Measurements from ENCODE around the gene UGCG. TPM values are rescaled to one million over a fixed set of nuclear protein-coding genes. Genes with fewer than 3 reads are reported as not detected.

UGCG gene
- total and polyA plus RNA-seq, 2 of the 4 experiments (the other 2 are of a cell fraction) = 84.2 to 104 TPM

- Histone ChIP-seq H3K4me2 (ENCODE audit: low read depth, low read length) (peak overlapping the region; percentile 70), H3K27ac (ENCODE audit: insufficient read depth, low read length) (peak overlapping the region; percentile 96), H2BK20ac (ENCODE audit: low read depth, low read length) (peak overlapping the region; percentile 98), H4K8ac (ENCODE audit: low read depth in 2 of 2, low read length in 2 of 2) (peak overlapping the region; percentile 37 to 92), H2AK9ac (replicated peaks; ENCODE audit: low read depth, low read length, poor library complexity) (peak overlapping the region; percentile 5), H3K79me1 (ENCODE audit: low read depth in 1 of 2, low read length in 2 of 2) (peaks cover 0 to 10% of the 10 kb centered on the region in 2 experiments; a peak in 2 of 4 replicates), H3K4me3 (ENCODE audit: insufficient read depth, low read depth, low read length) (peak overlapping the region; percentile 42), H4K20me1 (ENCODE audit: insufficient read depth, low read length) (no peaks in the 10 kb centered on the region), H3K36me3 (ENCODE audit: control insufficient read depth, insufficient read depth, low read length) (no peaks in the 10 kb centered on the region), H2AFZ (replicated peaks; ENCODE audit: low read length, poor library complexity) (peak overlapping the region; percentile 85), H3K18ac (ENCODE audit: low read depth, low read length) (peak overlapping the region; percentile 84), H4K91ac (ENCODE audit: insufficient read depth, low read depth, low read length) (peak overlapping the region; percentile 92), H2AK5ac (ENCODE audit: low read depth, low read length) (peak overlapping the region; percentile 39), H2BK120ac (ENCODE audit: low read depth, low read length) (peak overlapping the region; percentile 96), H2BK5ac (ENCODE audit: low read depth, low read length, poor library complexity, severe bottlenecking) (peak overlapping the region; percentile 100), H2BK15ac (ENCODE audit: low read depth, low read length) (peak overlapping the region; percentile 90), H4K5ac (ENCODE audit: low read depth, low read length) (peak overlapping the region; percentile 68), H3K56ac (ENCODE audit: extremely low read depth, insufficient read depth, low read length) (peak overlapping the region; percentile 91), H3K27me3 (ENCODE audit: control insufficient read depth, insufficient read depth, low read length) (no peaks in the 10 kb centered on the region), H3K23ac (ENCODE audit: low read depth, low read length) (peak overlapping the region; percentile 96), H3K9me3 (ENCODE audit: control insufficient read depth, insufficient read depth, low read length) (no peaks in the 10 kb centered on the region), H3K9ac (ENCODE audit: low read depth, low read length) (peak overlapping the region; percentile 77), H3K9me1 (ENCODE audit: insufficient read depth, low read length) (peaks cover 12% of the 10 kb centered on the region), H3K4me1 (ENCODE audit: control insufficient read depth, insufficient read depth, low read length) (peaks cover 23% of the 10 kb centered on the region), H3K4ac (ENCODE audit: low read depth, low read length) (peak overlapping the region; percentile 96), H3K14ac (replicated peaks; ENCODE audit: low read depth, low read length) (peak overlapping the region; percentile 91)
- no CpG with 5 or more reads among the region's 3 CpGs for WGBS, 2 experiments (ENCODE audit: extremely low coverage in 2 of 2, insufficient read length in 1 of 2)
- POLR2A ChIA-PET (ENCODE audit: unreplicated experiment) = interaction anchor here (0.6 kb wide), 1 partner anchor 54 kb away, joined by 6 read pairs; no protein-coding TSS in a partner anchor
- BruUV-seq (replicated peaks) = TSS peak; percentile 95
- dilution Hi-C loops (cut with HindIII; ENCODE audit: low sequenced_read_pairs, unreplicated experiment) = no loop called here
- intact Hi-C loops (cut with micrococcal nuclease) = loop anchor here (5.0 kb wide), 1 partner anchor 74 kb away; no protein-coding TSS in a partner anchor
- in situ Hi-C loops (cut with MboI; ENCODE audit: low sequenced_read_pairs) = no loop called here
- DNase-seq (peak; percentile 99), ATAC-seq (ENCODE audit: low read depth) (peak; percentile 86)
- CTCF ChIA-PET = no interaction called here
- TF ChIP-seq MAFK (IDR thresholded peaks at IDR 0.05; ENCODE audit: low read depth, low read length) = peak; percentile 80
- no peak for TF ChIP-seq RFX5 (IDR thresholded peaks at IDR 0.05; ENCODE audit: low read depth, low read length)
- no peak for TF ChIP-seq RCOR1 (IDR thresholded peaks at IDR 0.05; ENCODE audit: insufficient replicate concordance, low read length)
- no peak for TF ChIP-seq USF2 (IDR thresholded peaks at IDR 0.05; ENCODE audit: low read depth, low read length)
- TF ChIP-seq FOS (IDR thresholded peaks at IDR 0.05; ENCODE audit: low read depth, low read length) = peak; percentile 76
- TF ChIP-seq POLR2A (IDR thresholded peaks at IDR 0.05; ENCODE audit: low read depth, low read length) = peak; percentile 79
- no peak; the same call in 1 of the 2 replicates for TF ChIP-seq NFE2L2 (IDR thresholded peaks at IDR 0.05; ENCODE audit: low read depth, low read length)
- TF ChIP-seq SMC3 (IDR thresholded peaks at IDR 0.05; ENCODE audit: low read depth, low read length) = 0 out of 2 replicates have a peak, but pooled peaks have one; percentile 2
- no peak for TF ChIP-seq CHD1 (IDR thresholded peaks at IDR 0.05; ENCODE audit: low read depth, low read length)
- peak; percentile 38; the same call in 1 of the 2 replicates for TF ChIP-seq MAZ (IDR thresholded peaks at IDR 0.05; ENCODE audit: borderline replicate concordance, low read depth, low read length)
- TF ChIP-seq MXI1 (IDR thresholded peaks at IDR 0.05; ENCODE audit: borderline replicate concordance, low read depth, low read length) = peak; percentile 74
- TF ChIP-seq CEBPB (IDR thresholded peaks at IDR 0.05; ENCODE audit: low read depth, low read length) = peak; percentile 100
- peak; percentile 26; the same call in 1 of the 2 replicates for TF ChIP-seq RAD21 (IDR thresholded peaks at IDR 0.05; ENCODE audit: low read length)
- no peak for TF ChIP-seq CTCF (conservative IDR thresholded peaks at IDR 0.05; ENCODE audit: low read depth, low read length)
- peak; percentile 45; the same call in 1 of the 2 replicates for TF ChIP-seq BHLHE40 (IDR thresholded peaks at IDR 0.05; ENCODE audit: low read depth, low read length)
Measured at GRCh38 chr9:111957856-111958631, 61.4 kb downstream of the UGCG start.
